NCI-H2107 (cell line): ENCODE results near the gene RBM28.
"Not testable (repeated sequence)": the region's sequence is repeated elsewhere in the genome, so short reads cannot be mapped to it uniquely, and the experiment has no call there.

Source experiments
- DNase-seq: peaks from one replicate; lab custom pipeline; 2025; lab: John Stamatoyannopoulos, UW

The RBM28 gene

GRCh38 chr7:128344431-128344774, 695 bp upstream of the RBM28 start:
- DNase-seq = no peak

GRCh38 chr7:128341733-128342132, 2.0 kb downstream of the RBM28 start:
- DNase-seq = no peak

- DNase-seq = no peak
Observed at GRCh38 chr7:128335730-128336129, 8.0 kb downstream of the RBM28 start.

- DNase-seq = no peak
Observed at GRCh38 chr7:128324368-128324680, 19.4 kb downstream of the RBM28 start.

- no peak for DNase-seq
Observed at GRCh38 chr7:128323459-128324367, 20.0 kb downstream of the RBM28 start.

- DNase-seq = no peak
Observed at GRCh38 chr7:128323040-128323439, 20.7 kb downstream of the RBM28 start.

- DNase-seq = no peak
Observed at GRCh38 chr7:128322040-128322643, 21.6 kb downstream of the RBM28 start.

- DNase-seq = no peak
Observed at GRCh38 chr7:128321044-128321422, 22.7 kb downstream of the RBM28 start.

GRCh38 chr7:128318691-128319090, 25.0 kb downstream of the RBM28 start:
- no peak for DNase-seq

GRCh38 chr7:128311013-128311412, 32.7 kb downstream of the RBM28 start:
- DNase-seq = no peak

GRCh38 chr7:128310499-128310898, 33.2 kb downstream of the RBM28 start:
- no peak for DNase-seq

- DNase-seq = no peak
Observed at GRCh38 chr7:128309976-128310375, 33.7 kb downstream of the RBM28 start.

GRCh38 chr7:128309124-128309523, 34.6 kb downstream of the RBM28 start:
- no peak for DNase-seq

GRCh38 chr7:128307061-128307460, 36.6 kb downstream of the RBM28 start:
- no peak for DNase-seq

- no peak for DNase-seq
Observed at GRCh38 chr7:128304212-128304611, 39.5 kb downstream of the RBM28 start.

- no peak for DNase-seq
Observed at GRCh38 chr7:128303643-128304042, 40.1 kb downstream of the RBM28 start.

- DNase-seq = no peak
Observed at GRCh38 chr7:128303133-128303532, 40.6 kb downstream of the RBM28 start.

- DNase-seq = no peak
Observed at GRCh38 chr7:128302139-128302538, 41.6 kb downstream of the RBM28 start.

GRCh38 chr7:128299109-128299607, 44.5 kb downstream of the RBM28 start:
- DNase-seq = no peak

- DNase-seq = not testable (repeated sequence)
Observed at GRCh38 chr7:128298004-128298403, 45.7 kb downstream of the RBM28 start.

GRCh38 chr7:128287556-128287955, 56.2 kb downstream of the RBM28 start:
- no peak for DNase-seq

GRCh38 chr7:128284102-128284501, 59.6 kb downstream of the RBM28 start:
- no peak for DNase-seq

GRCh38 chr7:128281605-128282380, 61.9 kb downstream of the RBM28 start:
- DNase-seq = no peak
